Endodermal cell (in vitro differentiated cells): ENCODE results near the gene PDZD4. TPM values are rescaled to one million over a fixed set of nuclear protein-coding genes. Genes with fewer than 3 reads are reported as not detected.
A peak's percentile ranks its signal among the peaks of the same experiment; 100 is the strongest.

Source experiments
- DNase-seq: peaks from one replicate; pipeline ENCODE4 v3.0.0-alpha.2; 2017
- H3K27ac ChIP-seq: 2 replicates; pipeline ENCODE4 v1.5.1; 2013; ENCODE audit warnings: mild to moderate bottlenecking, low read depth, low read length, moderate library complexity
- H3K27me3 ChIP-seq: 2 replicates; pipeline ENCODE4 v1.6.1; 2013; ENCODE audit warnings: mild to moderate bottlenecking, low read length, moderate library complexity; ENCODE audit not compliant: insufficient read depth, control insufficient read depth, poor library complexity, severe bottlenecking
- H3K36me3 ChIP-seq: 2 replicates; pipeline ENCODE4 v1.7.0; 2013; ENCODE audit warnings: mild to moderate bottlenecking, low read length, moderate library complexity; ENCODE audit not compliant: control insufficient read depth, insufficient read depth
- H3K4me1 ChIP-seq: one replicate; pipeline ENCODE4 v1.7.0; 2013; ENCODE audit warnings: low read length; ENCODE audit not compliant: control insufficient read depth, insufficient read depth
- H3K4me3 ChIP-seq: 2 replicates; pipeline ENCODE4 v1.5.1; 2013; ENCODE audit warnings: mild to moderate bottlenecking, low read length, moderate library complexity
- H3K9ac ChIP-seq: 2 replicates; pipeline ENCODE4 v1.6.1; 2013; ENCODE audit warnings: mild to moderate bottlenecking, low read length, moderate library complexity; ENCODE audit not compliant: poor library complexity, severe bottlenecking; ENCODE audit errors: extremely low read depth
- H3K9me3 ChIP-seq: 2 replicates; pipeline ENCODE4 v1.6.1; 2013; ENCODE audit warnings: mild to moderate bottlenecking, low read length, moderate library complexity; ENCODE audit not compliant: control insufficient read depth
- H3K27ac Mint-ChIP-seq: 2 replicates; pipeline ENCODE4 v1.8.0; 2020; ENCODE audit warnings: mixed read lengths
- H3K27me3 Mint-ChIP-seq: 2 replicates; pipeline ENCODE4 v1.8.0; 2021; ENCODE audit warnings: mild to moderate bottlenecking, mixed read lengths; ENCODE audit not compliant: insufficient read depth
- H3K36me3 Mint-ChIP-seq: 2 replicates; pipeline ENCODE4 v1.8.0; 2020; ENCODE audit warnings: low read depth, mixed read lengths
- H3K4me1 Mint-ChIP-seq: 2 replicates; pipeline ENCODE4 v1.8.0; 2020; ENCODE audit warnings: mixed read lengths
- H3K4me3 Mint-ChIP-seq: 2 replicates; pipeline ENCODE4 v1.8.0; 2020; ENCODE audit warnings: mild to moderate bottlenecking, moderate library complexity, mixed read lengths
- H3K9me3 Mint-ChIP-seq: 2 replicates; pipeline ENCODE4 v1.8.0; 2020; ENCODE audit warnings: mild to moderate bottlenecking, mixed read lengths
- WGBS, 2 experiments: methylation state at CpG; one replicate each; pipeline versions ENCODE4 v1.1.5 to v1.1.7; 2013; ENCODE audit warnings: missing lambda C conversion rate in 2 of 2, mixed read lengths in 1 of 2; ENCODE audit not compliant: insufficient coverage in 1 of 2, insufficient read length in 1 of 2; 5-methylcytosine and 5-hydroxymethylcytosine counted together
- total RNA-seq, 2 donors: library from RNA; stranded (reverse); fragmentation: NEBNext Ultra II Directional in 1 of 2; extraction: Animal tissue kit (Norgen Biotek cat#: 25700) in 1 of 2; gene quantifications; 2 replicates in 1 of 2; 3 replicates in 1 of 2; pipeline ENCODE4 v1.2.1, GENCODE V29; 2021
- TF ChIP-seq, protein P1 (sequence below): fragments of 200-600 bp; sonication (generic); conservative IDR thresholded peaks from 2 replicates; pipeline ENCODE4 v1.5.0; 2021; ENCODE audit warnings: antibody characterized with exemption, mild to moderate bottlenecking

PDZD4 gene
- total RNA-seq, 2 donors from 2014 or later, result 30.1 to 68.3 TPM

- 95% methylated on average over 16 of the region's 16 CpGs; no CpG with 5 or more reads in 1 of the 2 experiments for WGBS, 2 experiments
- no peak overlapping the region for H3K9ac ChIP-seq
- Mint-ChIP-seq H3K4me3 (no peak overlapping the region), H3K9me3 (peaks cover 44% of the 10 kb centered on the region), H3K27ac (no peak overlapping the region), H3K27me3 (no peaks in the 10 kb centered on the region), H3K4me1 (no peaks in the 10 kb centered on the region), H3K36me3 (no peaks in the 10 kb centered on the region)
- no peaks in the 10 kb centered on the region for H3K4me1 ChIP-seq
- H3K27me3 ChIP-seq, result no peaks in the 10 kb centered on the region
- no peaks in the 10 kb centered on the region for H3K36me3 ChIP-seq
- H3K4me3 ChIP-seq, result no peak overlapping the region
- no peaks in the 10 kb centered on the region for H3K9me3 ChIP-seq
- no peak for DNase-seq
- H3K27ac ChIP-seq, result no peak overlapping the region
- TF ChIP-seq, protein P1, sequence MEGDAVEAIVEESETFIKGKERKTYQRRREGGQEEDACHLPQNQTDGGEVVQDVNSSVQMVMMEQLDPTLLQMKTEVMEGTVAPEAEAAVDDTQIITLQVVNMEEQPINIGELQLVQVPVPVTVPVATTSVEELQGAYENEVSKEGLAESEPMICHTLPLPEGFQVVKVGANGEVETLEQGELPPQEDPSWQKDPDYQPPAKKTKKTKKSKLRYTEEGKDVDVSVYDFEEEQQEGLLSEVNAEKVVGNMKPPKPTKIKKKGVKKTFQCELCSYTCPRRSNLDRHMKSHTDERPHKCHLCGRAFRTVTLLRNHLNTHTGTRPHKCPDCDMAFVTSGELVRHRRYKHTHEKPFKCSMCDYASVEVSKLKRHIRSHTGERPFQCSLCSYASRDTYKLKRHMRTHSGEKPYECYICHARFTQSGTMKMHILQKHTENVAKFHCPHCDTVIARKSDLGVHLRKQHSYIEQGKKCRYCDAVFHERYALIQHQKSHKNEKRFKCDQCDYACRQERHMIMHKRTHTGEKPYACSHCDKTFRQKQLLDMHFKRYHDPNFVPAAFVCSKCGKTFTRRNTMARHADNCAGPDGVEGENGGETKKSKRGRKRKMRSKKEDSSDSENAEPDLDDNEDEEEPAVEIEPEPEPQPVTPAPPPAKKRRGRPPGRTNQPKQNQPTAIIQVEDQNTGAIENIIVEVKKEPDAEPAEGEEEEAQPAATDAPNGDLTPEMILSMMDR, result peak; percentile 46
Measured at GRCh38 chrX:153778684-153779101, 51.7 kb downstream of the PDZD4 start.

GRCh38 chrX:153778181-153778580 is 52.2 kb downstream of the PDZD4 start:
- Histone ChIP-seq H3K4me1 (no peaks in the 10 kb centered on the region), H3K27ac (no peak overlapping the region), H3K4me3 (no peak overlapping the region), H3K36me3 (no peaks in the 10 kb centered on the region), H3K9me3 (no peaks in the 10 kb centered on the region), H3K9ac (no peak overlapping the region), H3K27me3 (no peaks in the 10 kb centered on the region)
- Mint-ChIP-seq H3K27me3 (no peaks in the 10 kb centered on the region), H3K27ac (no peak overlapping the region), H3K4me1 (no peaks in the 10 kb centered on the region), H3K4me3 (no peak overlapping the region), H3K9me3 (peaks cover 41% of the 10 kb centered on the region), H3K36me3 (no peaks in the 10 kb centered on the region)
- DNase-seq, result no peak
- 88 to 90% methylated on average over 2 to 17 of the region's 17 CpGs for WGBS, 2 experiments
- TF ChIP-seq, protein P1, result no peak

DNA sequence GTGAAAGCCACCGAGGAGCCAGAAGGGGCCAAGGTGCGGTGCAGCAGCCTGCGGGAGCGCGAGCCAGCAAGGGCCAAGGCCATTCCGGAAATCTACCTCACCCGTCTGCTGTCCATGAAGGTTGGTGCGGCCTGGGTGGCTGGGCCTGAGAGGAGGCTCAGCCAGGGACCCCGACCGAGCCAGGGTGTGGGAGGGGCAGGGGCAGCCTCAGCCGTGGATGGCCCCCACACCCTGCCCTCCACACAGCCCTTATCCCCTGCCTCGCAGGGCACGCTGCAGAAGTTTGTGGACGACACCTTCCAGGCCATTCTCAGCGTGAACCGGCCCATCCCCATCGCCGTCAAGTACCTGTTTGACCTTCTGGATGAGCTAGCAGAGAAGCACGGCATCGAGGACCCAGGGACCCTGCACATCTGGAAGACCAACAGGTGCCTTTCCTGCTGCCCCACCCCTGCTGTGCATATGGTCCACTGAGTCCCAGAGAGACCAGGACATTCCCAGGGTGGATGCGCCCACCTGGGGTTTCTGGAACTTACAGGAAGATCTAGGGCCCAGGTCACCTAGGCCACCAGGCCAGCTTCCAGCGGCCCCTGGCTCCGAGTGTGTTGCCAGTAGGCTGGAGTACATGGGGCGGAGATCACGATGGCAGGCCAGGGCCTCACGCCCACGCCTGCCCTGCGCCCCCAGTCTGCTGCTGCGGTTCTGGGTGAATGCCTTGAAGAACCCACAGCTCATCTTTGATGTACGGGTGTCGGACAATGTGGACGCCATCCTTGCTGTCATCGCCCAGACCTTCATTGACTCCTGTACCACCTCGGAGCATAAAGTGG is 52.9 kb downstream of the PDZD4 start:
- Mint-ChIP-seq H3K27ac (no peak overlapping the region), H3K4me1 (no peaks in the 10 kb centered on the region), H3K9me3 (peaks cover 40% of the 10 kb centered on the region), H3K4me3 (no peak overlapping the region), H3K27me3 (no peaks in the 10 kb centered on the region), H3K36me3 (no peaks in the 10 kb centered on the region)
- H3K27ac ChIP-seq, result no peak overlapping the region
- TF ChIP-seq, protein P1, result no peak
- no peaks in the 10 kb centered on the region for H3K36me3 ChIP-seq
- H3K27me3 ChIP-seq, result no peaks in the 10 kb centered on the region
- WGBS, 2 experiments, result 95 to 96% methylated on average over 14 to 33 of the region's 34 CpGs
- H3K4me1 ChIP-seq, result no peaks in the 10 kb centered on the region
- H3K4me3 ChIP-seq, result no peak overlapping the region
- DNase-seq, result no peak
- H3K9ac ChIP-seq, result no peak overlapping the region
- no peaks in the 10 kb centered on the region for H3K9me3 ChIP-seq
